Mesothelial cell of epicardium (in vitro differentiated cells): ENCODE data around the gene EYS. TPM values are rescaled to one million over a fixed set of nuclear protein-coding genes. Genes with fewer than 3 reads are reported as not detected.

ENCODE experiments used
- DNase-seq, 2 experiments: peaks; one replicate each; pipeline ENCODE4 v3.0.0; 2021; ENCODE audit warnings: low spot score in 2 of 2; ENCODE audit not compliant: unreplicated experiment in 2 of 2
- H3K27ac Mint-ChIP-seq: 2 replicates; pipeline ENCODE4 v1.8.0; 2021; ENCODE audit warnings: mixed read lengths
- H3K27me3 Mint-ChIP-seq: 2 replicates; pipeline ENCODE4 v1.8.0; 2021; ENCODE audit warnings: low read depth, mixed read lengths
- H3K36me3 Mint-ChIP-seq: 2 replicates; pipeline ENCODE4 v1.8.0; 2021; ENCODE audit warnings: mixed read lengths
- H3K4me1 Mint-ChIP-seq: 2 replicates; pipeline ENCODE4 v1.8.0; 2021; ENCODE audit warnings: mixed read lengths
- H3K4me3 Mint-ChIP-seq: 2 replicates; pipeline ENCODE4 v1.8.0; 2021; ENCODE audit warnings: mild to moderate bottlenecking, moderate library complexity, mixed read lengths
- H3K9me3 Mint-ChIP-seq: 2 replicates; pipeline ENCODE4 v1.8.0; 2021; ENCODE audit warnings: mixed read lengths
- CTCF ChIP-seq: fragments of 200-600 bp; sonication (generic); IDR thresholded peaks from one replicate; pipeline ENCODE4 v1.5.0; 2021; ENCODE audit warnings: antibody characterized with exemption; ENCODE audit not compliant: unreplicated experiment
- total RNA-seq: library from RNA; stranded (reverse); gene quantifications from 3 replicates; pipeline ENCODE4 v1.2.1, GENCODE V29; 2021

Gene EYS
- total RNA-seq, 1 donor from 2014 or later, result 0.69 TPM

GRCh38 chr6:63671098-63671754 is 2035.8 kb downstream of the EYS start:
- peaks cover 4% of the 10 kb centered on the region for H3K9me3 Mint-ChIP-seq
- peak overlapping the region; percentile 24 for H3K27ac Mint-ChIP-seq
- TF ChIP-seq CTCF, result no peak
- H3K36me3 Mint-ChIP-seq, result peaks cover 12% of the 10 kb centered on the region
- H3K4me3 Mint-ChIP-seq, result no peak overlapping the region
- peaks cover 42% of the 10 kb centered on the region for H3K4me1 Mint-ChIP-seq
- H3K27me3 Mint-ChIP-seq, result no peaks in the 10 kb centered on the region
- no peak for DNase-seq
